Activated T-cell treated with anti-CD3 and anti-CD28 coated beads, Interleukin-2, amount 50 U/mL, for 1 hour (primary cell): ENCODE data around the gene CEP170.

Experiments used
- DNase-seq: peaks from one replicate; pipeline ENCODE4 v3.0.0-alpha.2; 2020

CEP170 gene

DNA sequence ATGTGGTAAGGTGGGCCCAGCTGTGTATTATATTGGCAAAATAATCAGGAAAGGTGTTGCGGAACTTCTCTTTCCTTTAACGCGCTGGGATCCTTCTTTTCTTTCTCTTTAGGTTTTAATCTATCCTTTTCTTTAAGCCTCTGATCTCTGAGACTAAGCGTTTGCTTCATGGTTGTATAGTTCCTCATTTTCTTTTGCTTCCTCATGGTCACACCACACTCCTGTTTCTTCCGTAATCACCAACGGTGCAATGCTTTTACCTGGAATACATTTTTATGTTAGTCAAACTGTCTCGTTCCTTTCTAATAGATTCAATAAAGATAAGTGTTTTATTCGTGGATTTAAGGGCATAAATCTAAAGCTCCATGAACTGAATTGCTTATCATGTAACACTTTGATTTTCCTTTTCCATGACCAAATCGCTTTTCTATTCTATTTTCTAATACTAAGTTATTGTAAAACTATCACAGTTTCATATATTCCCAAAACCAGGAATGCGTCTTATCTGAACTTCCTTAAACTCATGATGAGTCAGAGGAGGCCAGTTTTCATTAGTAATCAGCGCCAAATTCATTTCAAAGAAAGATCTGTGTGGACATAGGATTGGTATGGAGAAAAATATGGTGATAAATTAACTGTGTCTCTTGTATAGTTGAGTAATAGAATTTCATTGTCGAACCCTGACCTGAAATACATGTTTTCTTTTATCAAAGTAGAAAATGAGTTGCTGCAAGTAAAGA lies 13.0 kb upstream of the CEP170 start:
- DNase-seq, result no peak

DNA sequence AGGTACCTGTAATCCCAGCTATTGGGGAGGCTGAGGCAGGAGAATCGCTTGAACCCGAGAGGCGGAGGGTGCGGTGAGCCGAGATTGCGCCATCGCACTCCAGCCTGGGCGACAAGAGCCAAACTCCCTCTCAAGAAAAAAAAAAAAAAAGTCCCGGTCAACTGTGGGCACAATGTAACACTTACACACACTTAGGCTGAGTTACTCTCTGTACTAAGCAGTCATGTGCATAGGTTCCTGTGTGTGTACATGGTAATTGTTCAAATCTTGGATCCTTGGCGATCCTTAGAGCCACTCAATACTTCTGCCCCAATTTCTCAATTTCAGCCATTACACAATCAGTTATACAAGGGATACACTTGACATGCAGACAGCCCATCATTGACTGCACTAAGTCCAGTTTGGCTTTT lies 12.4 kb upstream of the CEP170 start:
- no peak for DNase-seq

DNA sequence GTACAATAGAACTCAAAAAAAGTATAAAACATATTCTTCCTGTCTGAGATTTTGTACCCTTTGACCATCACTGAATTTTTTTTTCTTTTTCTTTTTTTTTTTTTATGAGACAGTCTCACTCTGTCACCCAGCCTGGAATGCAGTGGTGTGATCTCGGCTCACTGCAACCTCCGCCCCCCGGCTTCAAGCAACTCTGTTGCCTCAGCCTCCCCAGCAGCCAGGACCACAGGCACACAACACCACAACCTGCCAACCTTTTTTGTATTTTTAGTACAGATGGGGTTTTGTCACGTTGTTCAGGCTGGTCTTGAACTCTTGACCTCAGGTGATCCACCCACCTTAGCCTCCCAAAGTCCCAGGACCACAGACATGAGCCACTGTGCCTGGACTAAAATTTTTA lies 11.2 kb upstream of the CEP170 start:
- DNase-seq, result no peak

DNA sequence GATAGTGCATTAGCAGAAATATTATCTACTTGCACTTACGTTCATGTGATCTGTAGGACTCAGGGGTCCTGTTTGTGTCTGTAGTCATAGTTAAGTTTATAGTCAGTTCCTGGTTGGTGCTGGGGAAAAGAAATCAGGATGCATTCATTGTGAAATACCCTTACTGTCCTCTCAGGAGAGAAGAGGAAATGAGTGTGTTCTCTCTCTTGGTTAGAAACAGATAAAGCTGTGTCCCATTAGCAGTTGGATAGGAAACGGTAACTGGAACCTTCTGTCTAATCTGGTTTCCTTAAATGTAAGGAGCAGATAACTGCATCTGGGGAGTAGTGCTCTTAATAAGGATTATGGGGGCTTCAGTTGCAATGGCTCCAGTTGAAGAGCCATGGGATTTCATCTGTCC lies 9.6 kb upstream of the CEP170 start:
- no peak for DNase-seq

DNA sequence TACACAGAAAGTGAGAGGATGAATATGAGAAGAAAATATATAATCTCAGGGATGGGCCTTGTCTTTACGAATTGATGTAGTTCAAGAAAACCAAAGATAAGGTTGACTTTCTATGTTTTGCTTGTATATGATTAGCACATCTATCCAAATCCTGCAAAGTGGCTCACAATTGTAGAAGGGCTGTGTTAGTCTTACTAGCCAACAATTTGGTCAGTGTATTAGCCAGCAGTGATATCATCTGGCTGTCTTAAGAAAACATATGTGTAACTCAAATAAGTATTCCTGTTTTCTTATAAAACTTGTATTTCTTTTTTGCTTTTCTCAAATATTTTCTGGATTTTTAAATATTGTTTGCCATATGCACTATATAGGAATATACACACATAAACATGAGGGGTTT lies 6.3 kb upstream of the CEP170 start:
- no peak for DNase-seq

DNA sequence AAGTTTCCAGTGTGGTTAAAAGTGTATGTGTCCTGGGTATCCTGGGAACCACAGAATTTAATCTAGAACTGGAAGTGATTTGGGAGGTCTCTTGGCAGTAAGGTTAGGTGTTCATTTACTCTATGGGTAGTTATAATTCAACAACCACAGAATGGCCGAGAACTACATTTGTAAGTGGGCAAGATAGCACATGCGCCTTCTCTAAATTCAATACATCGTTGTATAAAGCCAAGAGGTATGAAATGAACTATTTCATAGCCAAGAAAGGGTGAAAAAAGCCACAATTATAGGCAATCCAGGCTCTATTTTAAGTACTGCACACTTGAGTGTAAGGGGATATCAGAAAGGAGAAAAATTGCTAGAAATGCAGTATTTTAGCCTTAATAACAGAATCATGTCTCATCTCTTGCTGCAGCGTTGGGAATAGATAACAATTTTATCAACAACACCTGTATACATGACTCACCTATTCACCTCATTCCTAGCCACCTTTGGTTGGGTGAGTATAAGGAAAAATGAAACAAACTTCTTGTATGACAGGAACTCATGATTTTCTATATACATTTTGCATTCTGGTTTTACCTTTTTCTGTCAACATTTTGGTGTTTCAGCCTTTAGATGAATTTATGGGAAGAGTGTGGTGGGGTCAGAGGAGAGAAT lies 5.3 kb upstream of the CEP170 start:
- no peak for DNase-seq

DNA sequence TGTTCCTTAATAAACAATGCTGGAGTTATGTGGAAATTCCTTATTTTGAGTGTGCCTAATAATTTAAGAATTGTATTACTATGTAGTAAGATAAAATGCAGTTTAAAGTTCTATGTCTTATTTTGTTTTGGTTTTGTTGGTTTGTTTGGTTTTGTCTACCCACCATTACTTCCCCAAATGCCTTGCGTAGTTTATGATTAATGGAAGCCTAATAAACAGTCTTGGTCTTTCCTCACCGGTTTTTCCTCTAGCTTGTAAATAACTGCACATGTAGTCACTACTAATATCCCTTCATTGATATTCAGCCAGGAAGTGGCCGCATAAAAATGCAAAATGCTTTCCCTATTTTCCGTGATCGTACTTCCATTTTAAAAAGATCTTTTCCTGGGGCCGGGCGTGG lies 3.6 kb upstream of the CEP170 start:
- DNase-seq, result no peak

DNA sequence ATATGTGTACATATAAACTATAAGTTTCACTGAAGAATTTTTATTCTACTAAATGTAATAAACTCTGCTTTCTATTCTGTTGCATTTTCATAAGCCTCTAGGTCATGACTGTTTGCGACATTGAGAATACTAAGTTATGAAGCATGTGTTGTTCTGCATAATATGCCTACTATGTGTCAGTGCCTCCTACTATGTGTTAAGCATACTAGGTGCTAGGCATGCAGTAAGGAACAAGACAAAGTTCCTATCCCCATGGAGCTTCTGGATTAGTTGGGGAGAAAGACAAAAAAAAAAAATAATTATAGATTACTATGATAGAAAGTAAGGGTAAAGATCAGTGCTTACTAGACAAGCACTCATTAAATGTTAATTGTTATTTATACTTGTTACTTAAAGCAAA lies 2.1 kb upstream of the CEP170 start:
- no peak for DNase-seq

DNA sequence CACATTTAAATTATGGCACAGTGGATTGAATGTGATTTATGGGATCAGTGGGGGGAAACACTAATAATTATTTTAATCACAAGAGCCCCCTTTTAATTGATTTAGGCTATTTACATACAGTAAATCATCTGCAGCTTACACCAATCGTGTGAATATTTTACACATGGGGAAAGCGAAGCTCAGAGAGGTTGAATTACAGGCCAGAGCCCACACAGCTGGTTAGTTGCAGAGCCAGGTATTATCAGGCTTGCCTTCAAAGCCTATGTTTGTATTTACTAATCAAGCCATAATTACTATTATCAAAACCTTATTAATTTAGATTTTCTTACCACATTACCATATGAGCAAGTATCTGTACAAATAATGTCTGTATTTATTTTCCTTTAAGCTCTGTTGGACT lies 1.5 kb upstream of the CEP170 start:
- DNase-seq, result no peak

DNA sequence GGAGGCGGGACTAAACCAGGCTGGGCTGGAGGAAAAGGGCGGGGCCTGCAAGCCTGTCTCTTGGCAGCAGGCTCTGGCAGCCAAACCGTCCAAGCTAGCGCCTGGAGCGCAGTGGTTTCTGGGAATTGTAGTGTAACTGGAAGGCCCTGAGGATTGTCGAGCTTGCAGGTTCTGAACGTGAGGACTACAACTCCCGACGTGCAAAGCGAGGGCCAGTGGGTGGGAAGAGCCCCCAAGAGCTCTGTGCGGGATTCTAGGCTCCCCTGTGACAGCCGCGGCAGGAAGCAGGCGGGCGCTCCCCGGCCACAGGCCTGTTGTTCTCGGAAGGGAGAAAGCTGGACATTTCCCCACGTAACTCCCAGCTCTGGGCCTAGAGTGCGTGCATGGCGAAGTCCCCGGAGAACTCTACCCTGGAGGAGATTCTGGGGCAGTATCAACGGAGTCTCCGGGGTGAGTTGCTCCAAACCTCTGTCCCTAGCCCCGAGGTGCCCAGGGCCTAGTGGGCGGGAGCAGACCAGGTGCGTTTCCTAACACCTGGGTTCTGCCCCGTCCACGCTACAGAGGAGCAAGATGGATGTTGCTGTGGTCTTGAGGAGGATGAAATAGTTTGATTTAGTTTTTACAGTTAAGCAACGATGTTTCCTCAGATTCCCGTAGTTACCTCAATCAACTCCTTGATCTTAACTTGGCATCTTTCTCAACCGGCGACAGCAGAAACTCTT lies 871 bp upstream of the CEP170 start, which contains the start of gene SDCCAG8:
Gene SDCCAG8, plus strand, starts transcription at position 251 of the 722 bp plus-strand sequence. Its CDS starts 133 bp downstream, at position 384.
- DNase-seq, result peak; percentile 90

DNA sequence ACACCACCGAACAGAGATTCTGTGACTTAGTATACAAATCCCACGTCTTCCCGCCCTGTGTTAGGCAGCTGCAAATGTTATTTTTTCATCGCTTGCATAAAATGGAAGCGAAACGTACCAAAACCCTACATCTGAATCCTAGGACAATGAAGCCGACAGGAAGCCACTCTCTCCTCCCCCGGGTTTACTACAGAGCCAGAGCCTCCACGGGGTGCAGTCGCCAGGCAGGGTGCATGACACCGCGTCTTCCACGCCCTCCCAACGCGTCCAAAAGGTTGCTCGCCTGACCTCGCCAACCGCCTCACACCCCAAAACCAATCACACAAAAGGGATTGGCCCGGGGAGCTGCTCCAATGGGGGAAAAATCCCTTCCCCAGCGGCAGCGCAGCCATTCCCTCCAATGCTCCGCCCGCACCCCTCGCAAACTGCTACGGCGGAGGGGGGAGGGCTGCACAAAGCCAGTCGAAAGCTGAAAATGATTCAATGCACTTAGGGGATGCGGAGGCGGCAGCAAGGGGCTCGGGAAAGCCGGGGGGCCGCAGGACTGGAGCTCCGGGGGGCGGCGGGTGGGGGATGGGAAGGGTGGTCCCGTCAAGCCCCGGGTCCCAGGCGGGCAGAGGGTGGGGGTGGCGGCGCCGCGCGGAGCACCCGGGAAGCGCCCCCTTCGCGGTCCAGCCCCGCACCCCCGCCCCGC lies 701 bp downstream of the CEP170 start:
- DNase-seq, result no peak

DNA sequence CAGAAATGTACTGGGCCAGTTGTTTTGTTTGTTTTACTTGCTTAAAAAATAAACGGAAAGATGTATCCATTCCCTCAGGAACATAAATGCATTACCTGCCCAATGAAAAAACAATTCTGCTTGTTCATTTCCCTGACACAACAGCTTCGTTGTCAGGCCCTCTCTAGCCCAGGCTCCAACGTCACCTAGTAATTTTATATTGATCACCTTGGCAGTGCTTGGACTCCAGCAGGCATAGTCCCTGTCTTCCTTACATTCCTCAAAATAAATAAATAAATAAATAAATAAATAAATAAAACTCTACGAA lies 1.2 kb downstream of the CEP170 start:
- DNase-seq, result no peak

DNA sequence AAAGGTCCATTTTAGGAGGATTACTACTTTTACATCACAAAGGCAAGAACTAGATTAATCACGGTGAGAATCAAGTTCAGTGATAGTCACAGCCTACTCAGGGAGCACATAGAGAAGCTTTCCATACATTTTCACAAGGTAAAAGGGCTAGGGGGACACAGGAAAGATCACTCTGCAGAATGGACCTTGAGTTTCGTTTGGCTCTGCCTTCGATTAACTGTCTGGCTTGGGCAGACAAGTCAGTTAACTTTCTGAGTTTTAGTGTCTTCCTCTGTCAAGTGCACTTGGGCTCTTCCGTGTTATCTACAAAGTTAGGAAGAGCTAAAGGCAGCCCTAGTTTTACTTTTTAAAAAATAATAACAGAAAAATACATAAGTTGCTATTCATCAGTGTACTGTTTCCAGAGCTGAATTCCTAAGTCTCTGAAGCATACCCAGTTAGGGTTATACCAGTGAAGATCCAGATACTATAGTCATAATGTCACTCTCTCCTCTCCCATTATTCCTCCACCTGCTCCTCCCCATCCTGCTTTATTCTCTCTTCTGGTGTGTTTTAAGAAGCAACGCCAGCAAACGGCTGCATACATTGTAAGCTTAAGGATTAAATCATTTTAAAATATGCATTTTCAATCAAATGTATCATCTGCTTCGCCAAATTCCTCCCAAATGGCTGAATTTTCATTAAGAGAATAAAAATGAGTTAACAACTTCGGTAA lies 1.7 kb downstream of the CEP170 start:
- no peak for DNase-seq

DNA sequence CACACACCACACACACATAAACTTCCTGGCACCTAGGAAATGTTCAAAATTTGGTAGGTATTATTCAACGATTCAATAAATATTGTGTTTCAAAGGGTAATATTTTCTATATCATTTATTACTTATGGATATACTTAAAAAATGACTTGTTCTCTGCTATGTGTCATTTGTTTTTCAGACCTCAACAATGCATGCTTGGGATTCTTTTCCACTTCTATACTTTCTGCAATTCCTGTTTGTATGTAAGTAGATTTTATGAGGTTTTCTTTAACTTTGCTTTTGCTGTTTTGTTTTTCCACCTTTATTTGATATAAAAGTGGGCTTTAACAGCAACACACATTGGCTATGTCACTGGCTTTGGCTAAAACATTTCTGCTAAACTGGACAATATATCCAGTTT lies 3.5 kb downstream of the CEP170 start:
- DNase-seq, result no peak

DNA sequence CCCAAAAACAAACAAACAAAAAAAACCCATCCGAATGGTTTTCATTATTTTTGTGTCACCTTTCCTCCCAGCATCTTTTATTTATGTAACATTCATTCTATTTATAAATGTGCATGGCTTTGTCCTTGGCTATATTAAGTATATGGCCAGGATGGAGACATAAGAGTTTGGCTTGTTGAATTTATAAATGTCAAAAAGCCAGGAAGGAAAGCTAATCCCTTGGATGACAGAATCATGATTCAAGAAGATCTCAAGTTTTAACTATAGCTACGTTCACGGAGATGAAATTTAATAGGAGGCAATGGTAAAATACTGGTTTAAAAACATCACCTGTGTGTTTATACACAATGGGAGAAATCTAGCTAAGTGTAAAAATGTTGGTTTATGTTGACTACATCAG lies 5.0 kb downstream of the CEP170 start:
- DNase-seq, result no peak

DNA sequence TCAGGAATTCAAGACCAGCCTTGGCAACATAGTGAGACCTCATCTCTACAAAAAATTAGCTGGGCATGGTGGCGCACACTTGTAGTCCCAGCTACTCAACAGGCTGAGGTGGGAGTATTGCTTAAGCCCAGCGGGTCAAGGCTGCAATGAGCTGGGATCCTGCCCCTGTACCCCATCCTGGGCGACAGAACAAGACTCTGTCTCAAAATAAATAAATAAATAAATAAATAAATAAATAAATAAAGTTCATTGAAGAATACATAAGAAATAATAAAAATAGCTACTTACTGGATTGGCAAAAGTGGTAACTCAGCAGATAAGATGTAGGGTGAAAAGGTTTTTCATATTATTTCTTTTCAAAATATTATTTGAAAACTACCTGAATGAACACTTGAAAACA lies 5.9 kb downstream of the CEP170 start:
- DNase-seq, result no peak

DNA sequence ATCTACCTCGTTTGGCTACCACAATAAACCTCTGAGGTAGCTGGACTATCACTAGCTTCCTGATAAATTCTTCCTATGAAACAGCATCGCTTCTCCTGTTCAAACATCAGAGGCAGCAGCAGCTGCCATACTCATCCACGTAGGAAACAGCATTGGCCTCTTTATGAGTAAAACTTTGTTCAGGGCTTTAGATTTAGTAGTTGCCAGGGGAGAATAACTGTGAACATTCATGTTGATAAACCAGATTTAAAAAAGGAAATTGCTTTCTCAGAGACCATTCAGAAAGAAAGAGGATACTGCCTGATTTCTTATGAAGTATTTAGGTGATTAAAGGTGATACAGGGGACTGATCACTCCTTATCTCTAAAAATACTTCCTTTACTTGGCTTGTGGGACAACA lies 7.2 kb downstream of the CEP170 start:
- no peak for DNase-seq

DNA sequence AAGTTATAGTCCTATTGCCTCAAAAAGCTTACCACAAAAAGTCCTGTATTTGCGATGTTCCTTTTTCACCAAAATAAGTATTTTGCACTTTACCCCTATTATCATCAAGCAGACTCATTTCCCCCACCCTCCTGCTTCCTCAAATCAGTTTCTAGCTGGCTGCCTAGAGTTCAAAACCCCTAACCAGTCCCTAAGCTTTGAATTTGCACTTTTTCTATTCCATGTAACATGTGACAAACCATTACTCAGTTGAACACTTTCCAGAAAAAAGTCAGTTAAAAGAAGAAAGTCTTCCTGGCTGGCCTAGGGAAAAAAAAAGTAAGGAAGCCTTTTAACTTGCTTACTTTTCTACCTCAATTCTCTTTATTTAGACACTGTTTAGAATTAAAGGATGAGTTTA lies 8.2 kb downstream of the CEP170 start:
- DNase-seq, result no peak

DNA sequence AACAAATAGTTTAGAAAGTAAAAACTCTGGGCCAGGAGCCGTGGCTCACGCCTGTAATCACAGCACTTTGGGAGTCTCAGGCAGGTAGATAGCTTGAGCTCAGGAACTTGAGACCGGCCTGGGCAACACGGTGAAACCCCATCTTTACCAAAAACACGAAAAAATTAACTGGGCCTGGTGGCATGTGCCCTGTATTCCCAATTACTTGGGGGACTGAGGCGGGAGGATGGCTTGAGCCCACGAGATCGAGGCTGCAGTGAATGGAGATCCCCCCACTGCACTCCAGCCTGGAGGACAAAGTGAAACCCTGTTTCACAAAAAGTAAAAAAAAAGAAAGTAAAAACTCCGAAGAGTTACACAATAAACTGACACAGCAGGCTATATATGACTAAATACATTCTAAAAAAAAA lies 10.6 kb downstream of the CEP170 start:
- no peak for DNase-seq

DNA sequence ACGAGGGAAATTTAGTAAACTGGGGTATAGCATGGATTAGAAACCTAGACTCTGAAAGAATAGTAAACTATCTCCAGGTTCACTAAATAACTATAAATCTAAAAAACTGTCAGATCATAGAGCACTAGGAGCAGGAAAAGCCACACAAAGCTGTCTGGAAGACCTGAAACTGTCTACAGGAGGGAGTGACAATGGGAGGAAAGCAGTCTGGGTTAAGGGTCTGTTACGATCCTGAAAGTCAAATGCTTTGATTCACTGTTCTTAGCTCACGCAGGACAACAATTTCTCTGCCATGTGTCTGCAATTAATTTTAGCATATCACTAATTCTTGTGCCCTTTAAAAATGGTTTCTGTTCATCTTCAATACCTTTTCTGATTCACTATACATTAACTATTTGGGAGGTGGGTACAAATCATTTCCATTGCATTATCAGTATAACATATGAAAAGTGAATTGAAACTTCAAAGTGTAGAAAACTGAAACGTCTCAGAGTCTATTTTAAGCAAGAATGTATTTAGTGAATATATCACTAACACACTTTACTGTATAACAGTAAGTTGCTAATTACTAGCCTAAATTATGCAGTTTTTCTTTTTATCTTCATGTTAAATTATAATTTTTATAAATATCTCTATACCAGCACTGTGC lies 18.4 kb downstream of the CEP170 start:
- DNase-seq, result no peak

DNA sequence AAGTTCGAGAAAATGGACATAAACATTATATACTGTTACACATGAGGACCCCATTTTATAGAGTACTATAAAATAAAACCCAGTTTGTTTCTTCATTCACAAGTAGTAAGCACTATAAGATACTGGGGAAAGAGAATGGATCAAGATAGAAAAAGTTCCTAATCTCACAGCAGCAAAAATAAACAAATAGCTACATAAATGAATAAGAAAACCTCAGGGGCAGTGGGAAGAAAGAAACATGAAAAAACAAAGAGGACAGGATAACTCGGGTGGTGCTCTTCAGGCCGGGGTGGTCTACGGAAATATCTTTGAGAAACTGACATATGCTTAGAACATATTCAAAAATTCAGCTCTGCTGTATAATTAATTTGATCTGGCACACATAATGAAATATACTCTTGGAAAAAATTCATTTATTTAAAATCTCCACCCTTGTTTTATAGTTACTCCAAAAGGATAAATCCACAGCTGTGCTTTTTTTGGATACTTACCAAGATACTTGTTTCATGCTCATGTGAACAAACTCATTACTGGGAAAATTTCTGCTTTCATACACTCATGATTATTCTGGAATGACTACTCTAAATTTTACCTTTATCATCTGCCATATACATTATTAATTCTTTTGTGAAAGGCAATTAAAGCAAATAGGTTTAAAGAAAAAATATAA lies 20.0 kb downstream of the CEP170 start:
- DNase-seq, result no peak

DNA sequence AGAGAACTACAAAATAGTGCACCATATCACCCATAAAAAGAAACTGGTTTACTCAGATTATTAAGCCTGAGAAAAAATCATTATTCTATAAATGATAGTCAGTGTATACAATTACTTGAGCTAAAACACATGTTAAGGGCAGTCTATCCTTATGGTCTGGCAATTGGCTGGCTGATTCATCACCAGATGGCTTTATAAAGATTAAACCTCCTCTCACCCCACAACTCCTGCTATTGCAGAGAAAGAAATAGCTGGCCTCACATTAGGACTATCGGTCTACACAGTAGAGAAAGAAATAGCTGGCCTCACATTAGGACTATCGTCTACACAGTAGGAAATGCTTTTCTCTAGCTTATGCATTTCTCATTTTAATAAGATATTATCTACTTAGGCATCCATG lies 21.2 kb downstream of the CEP170 start:
- DNase-seq, result no peak
